Naive thymus-derived CD4-positive, alpha-beta T cell (primary cell): ENCODE measurements around the gene MAGEA8. TPM values are rescaled to one million over a fixed set of nuclear protein-coding genes. Genes with fewer than 3 reads are reported as not detected.
"Not testable (repeated sequence)": the region's sequence is repeated elsewhere in the genome, so short reads cannot be mapped to it uniquely, and the experiment has no call there.

Experiments
- ATAC-seq: fragments of 150-1000 bp; cut with Tn5 transposase; 2 replicates; pipeline ENCODE4 v1.10.0; 2021; ENCODE audit warnings: mild to moderate bottlenecking, moderate library complexity
- CTCF ChIA-PET: fragments of 350-600 bp; sonication (Branson Sonifier 250); formaldehyde crosslinking; loops from one replicate; lab custom pipeline; 2021; ENCODE audit warnings: antibody characterized with exemption; lab: Charles Lee
- POLR2A ChIA-PET: fragments of 350-600 bp; sonication (Branson Sonifier 250); formaldehyde crosslinking; loops from one replicate; lab custom pipeline; 2021; ENCODE audit warnings: antibody characterized with exemption, inconsistent platforms; lab: Charles Lee
- DNase-seq, 9 donors: peaks; one replicate each; pipeline versions ENCODE4 v3.0.0 to v3.0.0-alpha.2; 2020 to 2022; ENCODE audit warnings: mixed read lengths in 1 of 9
- H3K27ac ChIP-seq: one replicate; pipeline ENCODE4 v1.7.0; 2013; ENCODE audit warnings: mild to moderate bottlenecking, low read depth, low read length, moderate library complexity
- H3K27me3 ChIP-seq, 2 donors: one replicate each; pipeline ENCODE4 v1.7.0; 2013; ENCODE audit warnings: low read length in 2 of 2, mild to moderate bottlenecking in 2 of 2, moderate library complexity in 2 of 2; ENCODE audit not compliant: control insufficient read depth in 2 of 2, insufficient read depth in 2 of 2
- H3K36me3 ChIP-seq, 3 experiments: 1 replicate in 2 of 3; 2 replicates in 1 of 3; pipeline ENCODE4 v1.7.0; 2013; ENCODE audit warnings: low read length in 3 of 3, mild to moderate bottlenecking in 3 of 3, moderate library complexity in 1 of 3; ENCODE audit not compliant: insufficient read depth in 3 of 3, control insufficient read depth in 2 of 3
- H3K4me1 ChIP-seq, 2 donors: one replicate each; pipeline ENCODE4 v1.7.0; 2013; ENCODE audit warnings: low read length in 2 of 2, mild to moderate bottlenecking in 2 of 2, moderate library complexity in 1 of 2; ENCODE audit not compliant: control insufficient read depth in 2 of 2, insufficient read depth in 2 of 2
- H3K4me3 ChIP-seq: 2 replicates; pipeline ENCODE4 v1.7.0; 2013; ENCODE audit warnings: mild to moderate bottlenecking, low read length
- H3K9me3 ChIP-seq, 3 experiments: 1 replicate in 2 of 3; 2 replicates in 1 of 3; pipeline ENCODE4 v1.7.0; 2013; ENCODE audit warnings: low read length in 3 of 3; ENCODE audit not compliant: control insufficient read depth in 2 of 3
- H3K27ac Mint-ChIP-seq, 9 donors: one replicate each; pipeline ENCODE4 v1.8.0; 2020 to 2022; ENCODE audit warnings: mixed read lengths in 9 of 9, mild to moderate bottlenecking in 8 of 9, moderate library complexity in 5 of 9, inconsistent platforms in 2 of 9
- H3K27me3 Mint-ChIP-seq, 5 donors: one replicate each; pipeline ENCODE4 v1.8.0; 2021 to 2022; ENCODE audit warnings: mixed read lengths in 5 of 5, mild to moderate bottlenecking in 1 of 5
- H3K36me3 Mint-ChIP-seq, 5 donors: one replicate each; pipeline ENCODE4 v1.8.0; 2020 to 2022; ENCODE audit warnings: mixed read lengths in 5 of 5, mild to moderate bottlenecking in 3 of 5, inconsistent platforms in 1 of 5
- H3K4me1 Mint-ChIP-seq, 7 donors: one replicate each; pipeline ENCODE4 v1.8.0; 2020 to 2022; ENCODE audit warnings: mixed read lengths in 7 of 7, mild to moderate bottlenecking in 3 of 7, inconsistent platforms in 1 of 7
- H3K4me3 Mint-ChIP-seq, 10 donors: one replicate each; pipeline ENCODE4 v1.8.0; 2020 to 2022; ENCODE audit warnings: mild to moderate bottlenecking in 10 of 10, mixed read lengths in 10 of 10, moderate library complexity in 6 of 10, inconsistent platforms in 2 of 10
- H3K9me3 Mint-ChIP-seq, 11 donors: one replicate each; pipeline ENCODE4 v1.8.0; 2020 to 2022; ENCODE audit warnings: mixed read lengths in 11 of 11, mild to moderate bottlenecking in 4 of 11, inconsistent platforms in 1 of 11, moderate library complexity in 1 of 11
- intact Hi-C, 2 donors: fragments of 100-400 bp; cut with micrococcal nuclease; formaldehyde crosslinking; loops; one replicate each; pipeline ENCODE4 v1.15.1; 2023
- polyA plus RNA-seq, 2 donors: library from polyadenylated mRNA; unstranded; fragments of 300-500 nt; fragmentation: Illumina TruSeq; gene quantifications; one replicate each; pipeline ENCODE4 v1.2.3, GENCODE V29; 2021
- total RNA-seq, 6 experiments: library from RNA in 5 of 6; stranded (reverse) in 5 of 6; gene quantifications; 1 replicate in 5 of 6; 2 replicates in 1 of 6; pipeline ENCODE4 v1.2.3 and lab custom pipeline; 2021 to 2026

Gene MAGEA8
- total and polyA plus RNA-seq, 7 experiments from 2014 or later = not detected

- H3K4me1 Mint-ChIP-seq, H3K36me3 Mint-ChIP-seq, H3K27ac ChIP-seq, ATAC-seq, H3K36me3 ChIP-seq, H3K4me3 ChIP-seq, H3K9me3 Mint-ChIP-seq, H3K27ac Mint-ChIP-seq, H3K9me3 ChIP-seq, H3K4me3 Mint-ChIP-seq, H3K27me3 Mint-ChIP-seq, intact Hi-C loops, CTCF ChIA-PET, DNase-seq, H3K27me3 ChIP-seq, H3K4me1 ChIP-seq, POLR2A ChIA-PET: not testable (repeated sequence)
These were observed 46.9 kb downstream of the MAGEA8 start for GRCh38 chrX:149927964-149928258.

GRCh38 chrX:149928635-149929034 lies 47.7 kb downstream of the MAGEA8 start:
- H3K9me3 Mint-ChIP-seq, H3K36me3 ChIP-seq, DNase-seq, H3K27ac ChIP-seq, H3K27me3 ChIP-seq, H3K4me1 ChIP-seq, H3K4me3 ChIP-seq, CTCF ChIA-PET, H3K36me3 Mint-ChIP-seq, POLR2A ChIA-PET, H3K27me3 Mint-ChIP-seq, intact Hi-C loops, H3K9me3 ChIP-seq, H3K4me1 Mint-ChIP-seq, ATAC-seq: not testable (repeated sequence)
- Mint-ChIP-seq H3K27ac (peak overlapping the region in 1 of 9 donors; percentile 82), H3K4me3 (peak overlapping the region in 1 of 10 donors; percentile 48)

- CTCF ChIA-PET, H3K36me3 ChIP-seq, H3K36me3 Mint-ChIP-seq, H3K9me3 ChIP-seq, H3K9me3 Mint-ChIP-seq, H3K4me3 ChIP-seq, H3K27me3 ChIP-seq, DNase-seq, ATAC-seq, H3K4me1 ChIP-seq, intact Hi-C loops, H3K27ac ChIP-seq, H3K4me1 Mint-ChIP-seq, H3K27me3 Mint-ChIP-seq, POLR2A ChIA-PET: not testable (repeated sequence)
- Mint-ChIP-seq H3K4me3 (peak within 1 kb of the TSS in 1 of 10 donors; percentile 48), H3K27ac (peak within 1 kb of the TSS in 1 of 9 donors; percentile 82)
These were observed 48.4 kb downstream of the MAGEA8 start, which contains the start of gene HSFX4 for GRCh38 chrX:149929400-149929799. Gene HSFX4 (plus strand): TSS chrX:149929573. CDS start chrX:149929645, 72 bp downstream.

DNA sequence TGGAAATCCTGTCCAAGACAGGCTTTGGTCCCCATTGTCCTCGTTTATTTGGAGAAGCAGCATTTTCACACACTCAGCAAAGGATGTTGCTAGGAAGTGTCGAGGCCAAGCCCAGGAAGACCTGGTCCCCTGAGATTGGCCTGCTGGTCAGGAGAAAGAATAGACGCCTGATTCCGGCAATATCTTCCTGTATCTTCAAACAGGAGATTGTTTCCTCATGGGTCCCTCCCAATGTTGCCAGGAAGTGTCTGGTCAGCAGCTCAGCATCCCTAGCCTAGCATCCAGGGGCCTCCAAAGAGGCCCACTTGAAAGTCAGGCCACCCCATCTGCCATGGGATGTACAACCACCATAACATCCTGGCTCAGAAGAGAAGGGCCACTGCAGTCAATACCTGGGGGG lies 50.4 kb downstream of the MAGEA8 start:
- POLR2A ChIA-PET, H3K4me1 ChIP-seq, H3K27me3 ChIP-seq, H3K9me3 Mint-ChIP-seq, H3K4me3 Mint-ChIP-seq, H3K36me3 Mint-ChIP-seq, H3K9me3 ChIP-seq, H3K27ac ChIP-seq, H3K4me1 Mint-ChIP-seq, H3K4me3 ChIP-seq, H3K27ac Mint-ChIP-seq, ATAC-seq, DNase-seq, H3K27me3 Mint-ChIP-seq: not testable (repeated sequence)
- intact Hi-C loops = loop anchor here in 1 of 2 donors (10.0 kb wide), 5 partner anchors 297 to 763 kb away; partner anchors contain the start of genes IDS, MAMLD1, MTM1 and MTMR1
- CTCF ChIA-PET = interaction anchor here (0.6 kb wide), 1 partner anchor 635 kb away, joined by 3 read pairs; no protein-coding TSS in a partner anchor
- peaks cover 0 to 10% (median 0%) of the 10 kb centered on the region in 3 experiments for H3K36me3 ChIP-seq

GRCh38 chrX:149932150-149932549 lies 51.2 kb downstream of the MAGEA8 start:
- H3K27ac ChIP-seq, H3K4me3 Mint-ChIP-seq, H3K27me3 Mint-ChIP-seq, H3K9me3 ChIP-seq, H3K4me3 ChIP-seq, H3K36me3 Mint-ChIP-seq, H3K27me3 ChIP-seq, H3K4me1 ChIP-seq, POLR2A ChIA-PET, H3K27ac Mint-ChIP-seq, H3K4me1 Mint-ChIP-seq, ATAC-seq, DNase-seq, H3K9me3 Mint-ChIP-seq: not testable (repeated sequence)
- CTCF ChIA-PET = interaction anchor here (0.6 kb wide), 1 partner anchor 634 kb away, joined by 3 read pairs; no protein-coding TSS in a partner anchor
- intact Hi-C loops = loop anchor here in 1 of 2 donors (10.0 kb wide), 5 partner anchors 297 to 763 kb away; partner anchors contain the start of genes IDS, MAMLD1, MTM1 and MTMR1
- peaks cover 0 to 10% (median 0%) of the 10 kb centered on the region in 3 experiments for H3K36me3 ChIP-seq

GRCh38 chrX:149932970-149933369 lies 52.0 kb downstream of the MAGEA8 start:
- H3K36me3 Mint-ChIP-seq, POLR2A ChIA-PET, H3K4me1 Mint-ChIP-seq, ATAC-seq, DNase-seq, CTCF ChIA-PET, H3K27ac ChIP-seq, H3K4me3 ChIP-seq, H3K27me3 Mint-ChIP-seq, H3K9me3 Mint-ChIP-seq, H3K9me3 ChIP-seq, H3K27ac Mint-ChIP-seq, H3K4me1 ChIP-seq, H3K4me3 Mint-ChIP-seq, H3K27me3 ChIP-seq: not testable (repeated sequence)
- H3K36me3 ChIP-seq = peaks cover 0 to 10% (median 0%) of the 10 kb centered on the region in 3 experiments
- intact Hi-C loops = loop anchor here in 1 of 2 donors (10.0 kb wide), 5 partner anchors 298 to 762 kb away; partner anchors contain the start of genes IDS, MAMLD1, MTM1 and MTMR1

DNA sequence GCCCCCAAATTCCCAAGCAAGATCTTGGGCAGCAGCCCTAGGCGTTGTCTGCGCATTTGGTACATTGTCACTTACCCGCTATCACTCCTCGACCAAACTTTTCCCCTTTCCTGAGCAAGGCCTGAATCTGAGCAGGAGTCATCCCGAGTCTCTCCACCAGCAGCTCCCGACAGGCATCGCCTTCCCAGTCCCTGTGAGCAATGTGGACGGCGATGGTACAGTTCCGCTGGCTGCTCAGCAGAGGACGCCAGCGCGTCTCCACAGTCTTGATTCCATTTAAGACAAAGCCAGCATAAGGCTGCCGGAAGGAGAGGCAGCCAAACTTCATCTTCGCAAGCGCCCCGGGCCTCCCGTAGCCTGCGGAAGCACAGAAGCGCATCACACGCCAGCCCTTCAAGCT lies 52.6 kb downstream of the MAGEA8 start:
- H3K4me3 ChIP-seq, H3K27ac Mint-ChIP-seq, H3K4me1 Mint-ChIP-seq, ATAC-seq, H3K4me1 ChIP-seq, H3K4me3 Mint-ChIP-seq, H3K27me3 Mint-ChIP-seq, POLR2A ChIA-PET, H3K9me3 Mint-ChIP-seq, H3K36me3 Mint-ChIP-seq, H3K9me3 ChIP-seq, H3K27ac ChIP-seq, DNase-seq, H3K27me3 ChIP-seq, CTCF ChIA-PET: not testable (repeated sequence)
- intact Hi-C loops = loop anchor here in 1 of 2 donors (10.0 kb wide), 5 partner anchors 299 to 761 kb away; partner anchors contain the start of genes IDS, MAMLD1, MTM1 and MTMR1
- peaks cover 0 to 10% (median 0%) of the 10 kb centered on the region in 3 experiments for H3K36me3 ChIP-seq
